MV-4-11 (cell line): ENCODE data around the gene ILKAP.
A peak's percentile ranks its signal among the peaks of the same experiment; 100 is the strongest.
"Not testable (repeated sequence)": the region's sequence is repeated elsewhere in the genome, so short reads cannot be mapped to it uniquely, and the experiment has no call there.

Experiments used
- DNase-seq: peaks from one replicate; lab custom pipeline; 2025; lab: John Stamatoyannopoulos, UW

ILKAP gene

DNA sequence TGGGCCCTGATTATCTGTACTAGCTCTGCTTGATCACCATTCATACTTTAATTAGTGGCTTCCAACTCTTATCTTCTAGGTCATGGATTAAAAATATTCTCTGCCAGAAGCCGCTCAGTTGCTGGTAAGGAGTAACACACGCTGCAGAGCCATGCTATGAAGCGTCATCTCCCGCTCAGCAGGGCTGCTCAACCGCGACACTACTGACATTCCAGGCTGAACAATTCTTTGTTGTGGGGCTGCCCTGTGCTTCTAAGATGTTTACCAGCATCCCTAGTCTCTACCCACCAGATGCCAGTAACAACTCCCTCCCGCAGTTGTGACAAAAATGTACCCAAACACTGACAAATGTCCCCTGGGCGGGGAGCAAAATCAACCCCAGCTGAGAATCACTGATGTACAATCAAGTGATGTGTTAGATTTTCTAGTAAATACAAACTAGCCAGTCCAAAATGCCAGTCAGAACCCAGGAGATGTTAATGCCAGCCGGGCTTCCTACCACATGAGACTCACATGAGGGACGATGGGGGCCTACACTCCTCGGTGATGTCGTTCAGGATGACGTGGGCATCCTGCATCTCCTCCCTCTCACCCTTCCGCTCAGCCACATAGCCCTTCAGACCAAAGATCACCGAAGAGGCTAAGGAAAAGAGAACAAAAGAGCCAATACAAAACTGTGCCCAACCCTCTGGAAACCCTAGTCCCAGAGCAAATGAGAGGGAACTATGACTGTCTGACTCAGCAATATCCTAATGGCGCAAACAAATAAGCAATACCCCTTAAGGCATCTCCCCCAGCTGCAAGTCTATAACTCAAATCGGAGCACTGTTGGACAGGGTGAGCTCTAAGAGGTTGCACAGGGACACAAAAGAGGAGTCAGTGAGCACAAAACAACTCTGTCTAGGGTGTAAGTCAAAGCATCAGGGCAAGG is 15.6 kb downstream of the ILKAP start:
- DNase-seq: no peak

DNA sequence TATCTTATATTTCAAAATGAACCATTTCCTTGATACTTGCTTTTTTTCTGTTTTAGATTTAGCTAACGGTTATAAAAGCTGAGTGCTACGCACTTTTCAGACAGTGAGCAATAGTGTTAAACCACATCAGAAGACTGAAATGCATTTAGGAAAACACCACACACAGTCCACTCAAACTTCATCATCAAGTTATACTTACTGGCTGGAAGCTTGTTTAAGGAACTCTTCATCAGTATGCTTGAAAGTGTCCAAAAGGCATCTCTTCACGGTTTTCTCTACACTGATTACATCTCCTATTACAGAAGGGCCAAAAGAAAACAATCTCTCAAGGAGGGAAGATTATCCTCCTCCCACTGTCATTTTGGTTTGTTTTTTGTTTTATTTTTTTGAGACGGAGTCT is 19.7 kb downstream of the ILKAP start:
- no peak for DNase-seq

DNA sequence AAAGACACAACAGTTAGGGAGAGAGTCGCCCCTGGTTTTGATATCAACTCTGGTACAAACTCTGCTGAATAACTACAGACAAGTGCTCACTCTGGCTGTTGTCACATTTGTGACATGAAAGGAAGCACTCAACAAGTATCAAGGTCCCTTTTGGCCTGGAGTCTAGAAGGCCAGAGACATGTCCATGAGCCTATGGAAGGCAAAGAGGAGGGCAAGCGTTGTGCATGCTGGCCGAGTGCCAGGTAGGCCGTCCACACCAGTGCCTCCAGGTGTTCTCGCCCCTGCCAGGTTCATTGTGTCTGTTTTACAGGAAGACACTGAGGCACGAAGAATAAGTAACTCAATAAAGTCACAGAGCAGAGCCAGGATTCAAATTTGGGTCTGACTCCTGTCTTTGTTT is 21.1 kb downstream of the ILKAP start:
- DNase-seq: no peak

DNA sequence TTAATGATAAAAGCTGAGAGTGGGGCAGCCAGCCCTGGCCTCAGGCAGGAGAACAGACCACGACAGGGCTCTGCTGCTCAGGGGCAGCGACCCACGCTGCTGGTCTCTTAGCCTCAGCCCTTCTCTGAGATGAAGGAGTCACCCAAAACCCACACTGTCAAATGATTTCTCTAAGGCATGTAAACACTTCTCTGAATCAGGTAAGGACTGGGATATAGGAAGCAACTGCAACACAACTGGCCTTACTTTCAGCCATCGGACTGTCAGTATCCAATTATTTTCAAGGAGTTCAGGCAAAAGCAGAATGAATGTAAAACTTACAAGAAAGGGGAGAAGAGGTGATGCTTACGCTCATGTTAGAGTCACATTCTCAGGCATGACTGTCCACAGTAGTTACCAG is 22.9 kb downstream of the ILKAP start:
- no peak for DNase-seq

DNA sequence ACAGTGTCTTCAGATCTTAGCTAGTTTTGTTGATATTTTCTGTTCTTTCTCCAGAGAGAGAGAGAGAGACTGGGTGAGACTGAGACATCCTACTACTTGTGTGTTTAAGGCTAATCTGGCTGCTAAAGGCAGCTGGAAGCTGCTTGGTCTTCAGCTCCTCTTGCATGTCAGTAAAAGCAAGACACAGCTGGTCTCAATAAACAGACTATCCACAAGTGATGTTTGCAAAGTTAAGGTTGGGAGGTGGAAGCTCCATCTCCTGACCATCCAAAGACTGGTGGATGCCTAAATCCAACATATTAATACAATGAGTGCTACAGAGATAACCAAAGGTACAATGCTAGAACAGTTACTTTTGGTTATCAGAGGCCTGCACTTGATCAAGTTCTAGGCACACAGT is 26.9 kb downstream of the ILKAP start:
- DNase-seq: no peak

DNA sequence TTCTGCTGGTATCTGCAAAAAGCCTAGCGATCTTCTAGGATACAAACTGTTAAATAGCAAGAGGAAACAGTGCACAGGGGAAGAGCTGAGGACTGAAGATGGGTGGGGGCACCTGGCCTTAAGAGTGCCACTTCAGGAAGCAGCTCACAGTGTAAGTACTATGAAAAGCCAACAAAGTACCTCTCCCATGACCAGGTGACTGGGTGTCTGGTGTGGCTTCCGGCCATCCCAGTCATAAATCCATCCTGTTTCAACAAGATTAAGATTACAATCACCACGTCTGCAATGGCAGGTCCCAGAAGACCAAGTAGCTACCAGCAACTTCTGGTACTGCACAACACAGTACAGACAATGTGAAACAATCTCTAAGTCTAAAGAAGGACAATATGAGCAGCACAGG is 28.8 kb downstream of the ILKAP start:
- no peak for DNase-seq

DNA sequence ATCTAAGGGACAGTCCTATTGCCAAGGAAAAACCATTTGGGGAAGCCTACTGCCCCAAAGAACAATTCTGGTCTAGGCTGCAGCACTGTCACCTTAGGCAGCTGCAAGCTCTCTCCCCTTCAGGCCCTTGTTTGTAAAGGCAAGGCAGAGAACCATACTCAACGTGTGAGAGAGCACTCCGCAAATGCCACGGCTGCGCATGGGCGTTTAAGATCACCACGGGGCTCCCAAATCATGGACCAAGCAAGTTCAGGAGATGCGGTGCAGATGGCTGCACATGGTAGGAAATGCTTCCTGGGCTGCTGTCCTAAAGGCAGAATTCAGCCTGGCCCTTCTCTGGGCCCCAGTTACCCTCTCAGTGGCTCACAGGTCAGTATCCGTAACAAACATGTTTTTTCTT is 29.2 kb downstream of the ILKAP start:
- DNase-seq: no peak

DNA sequence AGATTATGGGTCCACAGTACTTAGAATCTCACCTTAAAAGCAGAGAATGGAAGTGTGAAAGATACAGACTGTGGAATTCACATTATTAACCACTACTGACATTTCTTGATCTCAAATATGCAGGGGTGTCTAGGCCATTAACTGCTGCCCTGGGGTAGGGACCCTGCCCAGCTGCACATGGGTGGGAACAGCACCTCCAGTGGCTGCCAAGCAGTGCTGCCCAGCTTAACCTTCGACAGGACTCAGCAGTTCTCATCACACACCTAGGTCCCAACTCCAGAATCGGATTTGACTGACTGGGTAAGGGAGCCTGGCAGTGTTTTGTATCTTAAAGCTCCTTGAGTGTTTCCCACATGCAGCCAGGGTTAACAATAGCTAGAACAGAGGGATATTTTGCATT is 29.8 kb downstream of the ILKAP start:
- no peak for DNase-seq

DNA sequence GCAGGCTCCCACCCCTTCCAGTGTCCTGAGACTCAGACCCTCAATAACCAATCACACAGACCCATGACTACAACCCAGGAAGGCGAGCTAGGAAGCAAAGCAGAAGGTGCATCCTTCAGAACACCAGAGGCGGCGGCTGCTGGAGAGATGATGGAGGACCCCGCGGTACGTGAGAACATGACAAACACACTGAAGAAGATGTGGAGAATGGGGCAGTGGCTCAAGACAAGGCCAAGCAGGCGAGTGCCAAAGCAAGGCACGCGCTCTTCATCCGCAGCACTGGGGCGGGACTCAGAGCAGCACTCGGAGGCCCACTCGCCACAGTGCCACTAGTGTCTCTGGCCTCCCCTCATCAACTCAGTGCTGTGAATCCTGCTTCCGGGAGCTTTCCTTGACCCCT is 31.1 kb downstream of the ILKAP start:
- DNase-seq: no peak

DNA sequence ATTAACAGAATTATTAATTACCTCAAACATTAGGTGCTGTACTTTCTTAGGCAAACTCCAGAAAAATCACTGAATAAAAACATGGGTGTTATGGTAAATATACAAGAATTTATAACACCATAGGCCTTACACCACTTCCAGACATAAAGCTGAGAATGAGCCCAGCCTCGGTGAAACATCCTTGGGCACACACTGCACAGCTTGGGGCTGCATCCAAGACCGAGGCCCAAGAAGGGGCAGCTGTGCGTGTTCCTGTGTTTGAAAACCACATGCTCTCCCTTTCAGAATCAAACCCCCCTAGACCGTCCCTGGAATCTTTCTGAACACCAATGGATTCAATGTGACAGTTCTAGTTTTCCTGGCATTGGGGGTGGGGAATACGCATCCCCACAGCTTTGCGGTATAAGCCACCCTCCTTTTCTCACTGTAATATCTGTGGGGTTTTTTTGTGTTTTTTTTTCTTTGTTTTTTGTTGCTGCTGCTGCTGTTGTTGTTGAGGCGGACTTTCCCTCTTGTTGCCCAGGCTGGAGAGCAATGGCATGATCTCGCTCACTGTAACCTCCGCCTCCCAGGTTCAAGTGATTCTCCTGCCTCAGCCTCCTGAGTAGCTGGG is 31.8 kb downstream of the ILKAP start:
- DNase-seq: no peak

DNA sequence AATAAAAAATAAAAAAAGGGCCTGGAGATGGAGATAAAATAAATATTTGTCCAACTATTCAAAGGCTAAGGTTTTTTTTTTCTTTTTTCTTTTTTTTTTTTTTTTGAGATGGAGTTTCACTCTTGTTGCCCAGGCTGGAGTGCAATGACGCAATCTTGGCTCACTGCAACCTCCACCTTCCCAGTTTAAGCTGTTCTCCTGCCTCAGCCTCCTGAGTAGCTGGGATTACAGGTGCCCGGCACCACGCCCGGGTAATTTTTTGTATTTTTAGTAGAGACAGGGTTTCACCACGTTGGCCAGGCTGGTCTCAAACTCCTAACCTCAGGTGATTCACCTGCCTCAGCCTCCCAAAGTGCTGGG is 32.4 kb downstream of the ILKAP start:
- not testable (repeated sequence) for DNase-seq

DNA sequence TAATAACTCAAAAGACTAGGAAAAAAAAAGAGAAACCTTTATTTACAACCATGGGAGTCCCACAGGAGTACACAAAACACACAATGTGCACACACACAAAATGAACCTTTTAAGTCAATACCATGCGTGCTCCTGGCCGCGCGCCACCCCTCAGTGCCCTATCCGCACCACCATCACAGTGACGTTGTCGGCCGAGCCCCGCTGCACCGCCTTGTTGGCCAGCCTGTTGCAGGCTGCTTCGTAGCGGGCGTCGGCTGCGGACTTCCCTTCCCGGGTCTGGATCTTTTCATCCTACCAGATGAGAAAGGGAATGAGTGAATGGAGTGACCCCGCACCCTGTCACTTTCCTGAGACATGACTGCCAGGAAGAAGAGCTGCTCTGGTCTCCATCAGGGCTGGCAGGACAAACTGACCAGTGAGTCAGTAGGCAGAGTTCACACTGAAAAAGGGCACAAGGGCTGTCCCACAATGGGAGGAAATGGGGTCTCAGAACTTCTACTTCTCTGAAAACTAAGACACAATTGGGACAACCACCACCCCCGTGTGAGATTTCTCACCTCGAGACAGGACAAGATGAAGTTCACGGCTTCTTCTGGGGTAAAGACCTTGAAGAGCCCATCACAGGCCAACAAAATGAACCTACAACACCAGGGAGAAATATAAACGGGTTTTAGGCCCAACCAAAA is 33.0 kb downstream of the ILKAP start:
- DNase-seq: no peak

DNA sequence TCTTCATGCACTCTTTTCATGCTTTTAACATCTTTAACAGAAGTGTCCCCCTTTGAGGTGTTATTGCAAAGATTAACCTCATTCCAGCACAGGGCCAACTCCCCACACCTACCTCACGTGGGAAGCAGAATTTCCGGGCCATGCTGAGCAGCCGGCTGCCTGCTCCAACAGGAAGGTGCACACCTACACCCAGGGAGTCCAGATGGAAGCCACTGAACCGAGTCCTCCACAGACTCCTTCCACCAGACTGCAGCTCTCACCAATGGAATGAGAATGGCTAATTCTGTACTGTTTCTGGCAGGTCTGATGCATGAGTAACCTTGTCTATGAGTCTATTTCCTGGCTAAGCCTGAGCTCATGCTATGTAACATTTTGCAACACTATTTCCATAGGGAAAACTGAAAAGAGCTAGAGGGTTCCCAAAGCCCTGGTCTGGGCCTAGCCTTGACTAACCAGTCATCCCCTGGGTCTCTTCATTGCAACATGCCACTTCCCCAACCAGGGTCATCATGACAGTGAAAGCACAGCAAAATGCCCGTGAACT is 33.7 kb downstream of the ILKAP start:
- DNase-seq: peak; percentile 54

DNA sequence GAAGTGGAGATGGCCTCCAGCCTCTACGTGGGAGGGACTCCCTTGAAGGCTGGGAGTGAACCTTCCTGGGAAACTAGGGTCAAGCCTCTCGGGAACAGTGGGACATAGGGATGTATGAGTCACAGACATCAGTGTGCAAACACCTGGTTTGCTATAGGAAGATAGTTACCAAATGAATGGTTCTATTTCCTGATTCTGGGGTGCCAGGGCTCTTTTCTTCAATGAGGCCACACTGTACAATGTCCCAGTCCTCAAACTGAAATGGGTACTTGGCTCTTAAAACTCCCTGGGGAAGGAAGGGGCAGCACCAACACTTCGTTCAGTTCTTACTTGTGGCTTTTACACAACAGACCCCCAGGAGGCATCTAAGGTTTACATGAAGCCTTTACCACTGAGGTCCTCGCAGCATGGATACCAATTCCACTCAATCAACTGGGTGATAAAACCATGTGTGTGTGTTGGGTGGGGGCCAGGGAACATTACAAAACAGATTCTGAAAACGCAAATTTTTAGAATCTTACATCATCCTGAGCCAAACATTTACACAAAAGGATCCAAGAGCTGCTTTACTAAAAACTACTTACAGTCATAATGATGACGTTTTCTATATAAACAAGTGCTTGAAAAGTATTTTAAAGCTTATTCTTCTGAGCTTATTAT is 34.3 kb downstream of the ILKAP start:
- no peak for DNase-seq

DNA sequence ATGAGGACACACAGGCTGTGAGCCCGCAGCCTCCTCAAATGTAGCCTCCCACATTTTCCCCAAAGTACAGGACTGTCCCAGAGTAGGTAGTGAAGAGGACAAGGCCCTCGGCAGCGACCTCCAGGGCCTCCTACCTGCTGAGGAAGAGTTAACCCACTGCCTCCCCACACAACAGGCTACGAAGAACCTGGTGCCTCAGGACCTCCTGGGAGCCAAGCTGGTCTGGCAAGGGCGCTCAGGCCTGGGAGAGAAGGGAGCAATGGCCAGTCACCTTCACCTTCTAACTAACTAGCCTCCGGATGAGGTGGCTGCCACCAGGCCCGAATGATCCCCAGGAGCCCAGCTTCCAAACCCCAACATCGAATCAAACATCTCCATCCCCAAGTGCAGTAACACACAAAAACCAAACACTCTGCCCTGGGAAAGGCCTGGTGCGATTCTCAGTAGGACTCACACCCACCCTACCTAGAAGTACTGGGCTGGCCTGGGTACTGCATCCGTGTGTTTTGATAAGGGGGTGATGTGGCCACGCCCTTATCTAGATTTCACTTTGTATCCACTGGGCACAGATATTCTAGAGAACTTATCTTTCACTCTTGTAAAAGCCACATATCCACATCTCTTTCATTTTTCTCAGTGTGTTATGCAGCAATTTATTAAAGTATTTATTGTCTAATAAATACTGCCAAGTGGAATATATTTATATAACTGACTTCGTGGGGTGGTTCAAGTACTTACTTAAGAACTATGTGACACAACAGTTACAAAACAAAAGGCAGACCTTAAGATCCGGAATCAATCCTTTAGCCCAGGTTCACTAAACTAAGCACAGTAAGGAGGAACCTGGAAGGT is 35.1 kb downstream of the ILKAP start:
- DNase-seq: no peak

DNA sequence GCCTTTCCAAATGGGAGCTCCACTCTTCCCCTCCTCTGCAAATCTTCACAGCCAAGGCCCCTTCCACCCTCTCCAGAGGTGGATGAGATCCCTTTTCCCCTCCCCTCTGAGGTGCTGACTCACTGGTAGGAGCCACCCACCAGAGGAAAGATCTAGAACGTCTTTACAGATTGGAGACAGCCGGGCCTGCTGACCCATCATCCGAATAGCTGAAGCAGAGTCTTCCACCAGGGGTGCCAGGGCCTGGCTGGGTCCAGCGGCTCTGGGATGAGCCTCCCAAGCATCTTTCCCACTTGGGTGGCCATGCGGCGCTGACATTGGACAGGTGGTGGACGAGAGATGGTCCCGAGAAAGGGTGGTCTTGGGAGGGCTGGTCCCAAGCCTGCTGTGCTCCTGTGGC is 35.7 kb downstream of the ILKAP start:
- DNase-seq: no peak

DNA sequence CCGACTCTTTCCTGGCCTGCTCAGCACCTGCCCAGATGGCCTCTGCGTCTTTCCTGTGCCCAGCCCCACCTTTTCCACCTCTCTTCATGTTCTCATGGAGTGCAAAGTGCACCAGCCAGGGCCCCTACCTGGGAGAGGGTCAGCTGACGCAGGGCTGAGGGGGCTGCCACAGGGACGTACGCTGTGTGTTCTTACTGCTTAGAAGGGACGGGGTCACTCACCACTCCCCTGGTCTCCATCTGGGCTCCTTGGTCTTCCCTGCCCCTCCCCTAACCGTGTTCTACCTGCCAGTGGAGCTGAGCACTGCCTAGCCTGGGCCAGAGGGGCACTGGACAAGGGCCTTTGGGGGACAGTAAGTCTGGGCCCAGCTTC is 36.2 kb downstream of the ILKAP start:
- no peak for DNase-seq

DNA sequence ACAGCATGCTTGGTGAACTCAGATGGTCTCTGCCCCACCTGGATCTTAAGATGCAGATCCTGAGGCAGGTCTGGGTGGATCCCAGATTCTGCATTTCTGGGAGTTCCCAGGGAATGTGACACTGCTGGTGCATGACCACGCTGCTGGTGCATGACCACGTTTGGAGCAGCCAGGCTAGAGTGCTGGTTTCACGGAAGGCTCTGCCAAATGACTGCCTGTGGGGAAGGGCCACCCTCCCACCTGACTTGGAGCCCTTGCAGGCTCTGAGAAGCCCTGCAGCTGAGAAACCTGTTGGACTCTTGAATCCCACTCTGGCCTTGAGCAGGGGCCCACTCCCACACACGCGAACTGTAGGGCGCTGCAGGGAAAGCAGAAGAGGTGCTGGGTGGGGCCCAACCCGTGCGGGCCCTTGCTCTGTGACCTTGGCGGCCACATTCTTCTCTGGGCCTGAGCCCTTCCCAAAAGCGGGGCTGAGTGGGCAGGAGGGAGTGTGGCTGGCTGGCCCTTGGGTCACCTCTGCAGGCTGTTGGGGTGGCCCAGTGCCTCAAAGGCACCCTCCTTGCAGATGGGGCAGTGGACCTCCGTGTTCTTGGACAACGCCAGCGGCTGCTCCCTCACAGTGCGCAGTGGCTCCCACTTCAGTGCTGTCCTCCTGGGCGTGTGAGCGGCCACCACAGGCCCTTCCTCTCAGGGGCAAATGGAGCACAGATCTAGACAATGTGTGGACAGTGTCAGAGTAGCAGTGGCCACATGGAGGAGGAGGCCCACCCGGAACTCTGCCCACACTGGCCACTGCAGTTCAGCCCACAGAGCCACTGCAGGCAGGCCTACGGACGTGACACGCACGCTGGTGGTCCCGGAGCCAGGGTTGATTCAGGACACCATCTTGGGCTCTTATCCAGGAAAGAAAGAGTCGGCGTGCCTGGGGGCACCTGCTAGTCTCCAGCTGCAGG is 36.8 kb downstream of the ILKAP start:
- DNase-seq: no peak

DNA sequence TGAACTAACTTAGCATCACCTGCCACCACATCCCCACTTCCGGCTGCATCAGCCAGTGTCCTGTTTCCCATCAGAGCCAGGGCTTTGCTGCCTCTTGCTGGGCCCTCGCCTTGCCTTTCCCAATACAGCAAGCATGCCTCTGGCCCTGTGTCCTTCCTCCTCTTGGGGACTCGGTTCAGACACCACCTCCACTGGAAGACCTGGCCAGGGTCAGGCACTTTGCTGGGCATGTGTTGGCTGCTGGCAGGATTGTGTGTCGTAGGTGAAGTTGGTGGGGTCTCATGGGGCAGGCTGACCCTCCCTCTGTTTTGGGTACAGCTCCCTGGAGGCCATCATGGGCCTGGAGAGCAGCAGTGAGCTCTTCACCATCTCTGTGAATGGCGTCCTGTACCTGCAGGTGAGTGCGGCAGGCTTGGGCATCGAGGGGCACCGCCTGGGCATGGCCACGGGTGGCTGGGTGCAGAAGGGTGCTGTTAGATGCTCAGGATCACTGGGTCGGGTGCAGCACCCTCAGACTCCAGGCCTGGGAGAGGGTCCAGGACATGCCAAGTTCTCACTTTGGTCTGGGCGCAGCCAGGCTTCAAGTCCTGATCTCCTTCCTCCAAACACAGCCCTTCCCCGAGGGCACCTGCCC is 38.1 kb downstream of the ILKAP start:
- DNase-seq: no peak

DNA sequence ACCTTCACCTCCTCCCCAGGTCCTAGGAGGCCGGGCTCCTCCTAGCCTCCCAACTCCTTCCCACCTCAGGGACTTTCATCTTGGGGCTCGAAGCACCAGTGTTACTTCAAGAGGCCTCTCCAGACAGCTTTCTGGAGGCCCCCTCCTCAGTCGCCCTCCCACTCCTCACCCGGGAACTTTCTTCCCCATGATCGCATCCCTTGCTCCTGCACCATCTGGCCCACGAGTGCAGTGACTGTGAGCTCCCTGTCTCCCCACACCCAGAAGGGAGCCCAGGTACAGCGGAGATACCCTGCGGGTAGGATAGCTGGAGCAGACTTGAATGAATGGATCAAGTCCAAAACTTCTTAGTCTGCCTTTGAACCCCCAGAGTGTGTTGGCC is 38.6 kb downstream of the ILKAP start:
- DNase-seq: no peak
